HFF-Myc (cell line): Measurements from ENCODE around the gene USP35.

Experiments used
- DNase-seq: peaks from one replicate; pipeline ENCODE4 v3.0.0-alpha.2; 2011; ENCODE audit warnings: low read depth; ENCODE audit errors: extremely low read depth
- H3K4me3 ChIP-seq: replicated peaks from 2 replicates; pipeline ENCODE4 v1.5.1; 2011; ENCODE audit warnings: low read depth, mild to moderate bottlenecking, control low read depth, low read length
- TF ChIP-seq, protein P1 (sequence below): IDR thresholded peaks from 2 replicates; pipeline ENCODE4 v1.5.1; 2012; ENCODE audit warnings: mild to moderate bottlenecking, low read depth, low read length, control low read depth; ENCODE audit errors: missing control alignments

USP35 gene

DNA sequence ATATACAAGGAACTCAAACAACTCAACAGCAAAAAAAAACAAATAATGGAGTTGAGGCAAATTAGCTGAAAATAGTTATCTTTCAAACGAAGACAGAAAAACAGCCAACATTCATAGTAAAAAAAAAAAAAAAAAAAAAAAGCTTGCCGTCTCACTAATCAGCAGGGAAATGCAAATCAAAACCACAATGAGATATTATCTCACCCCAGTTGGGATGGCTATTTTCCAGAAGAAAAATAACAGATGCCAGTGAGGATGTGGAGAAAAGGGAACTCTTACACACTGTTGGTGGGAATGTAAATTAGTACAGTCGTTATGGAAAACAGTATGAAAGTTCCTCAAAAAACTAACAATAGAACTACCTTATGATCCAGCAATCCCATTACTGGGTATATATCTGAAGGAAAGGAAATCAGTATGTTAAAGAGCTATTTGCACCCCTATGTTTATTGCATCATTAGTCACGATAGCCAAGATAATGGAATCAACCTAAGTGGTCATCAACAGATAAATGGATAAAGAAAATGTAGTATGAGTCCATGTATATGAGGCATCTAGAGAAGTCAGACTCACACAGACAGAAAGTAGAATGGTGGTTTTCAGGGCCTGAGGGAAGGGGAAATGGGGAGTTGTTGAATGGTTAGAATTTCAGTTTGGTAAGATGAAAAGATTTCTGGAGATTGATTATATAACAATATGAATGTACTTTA is 56.0 kb downstream of the USP35 start:
- DNase-seq, result no peak
- no peak overlapping the region for H3K4me3 ChIP-seq
- TF ChIP-seq, protein P1, sequence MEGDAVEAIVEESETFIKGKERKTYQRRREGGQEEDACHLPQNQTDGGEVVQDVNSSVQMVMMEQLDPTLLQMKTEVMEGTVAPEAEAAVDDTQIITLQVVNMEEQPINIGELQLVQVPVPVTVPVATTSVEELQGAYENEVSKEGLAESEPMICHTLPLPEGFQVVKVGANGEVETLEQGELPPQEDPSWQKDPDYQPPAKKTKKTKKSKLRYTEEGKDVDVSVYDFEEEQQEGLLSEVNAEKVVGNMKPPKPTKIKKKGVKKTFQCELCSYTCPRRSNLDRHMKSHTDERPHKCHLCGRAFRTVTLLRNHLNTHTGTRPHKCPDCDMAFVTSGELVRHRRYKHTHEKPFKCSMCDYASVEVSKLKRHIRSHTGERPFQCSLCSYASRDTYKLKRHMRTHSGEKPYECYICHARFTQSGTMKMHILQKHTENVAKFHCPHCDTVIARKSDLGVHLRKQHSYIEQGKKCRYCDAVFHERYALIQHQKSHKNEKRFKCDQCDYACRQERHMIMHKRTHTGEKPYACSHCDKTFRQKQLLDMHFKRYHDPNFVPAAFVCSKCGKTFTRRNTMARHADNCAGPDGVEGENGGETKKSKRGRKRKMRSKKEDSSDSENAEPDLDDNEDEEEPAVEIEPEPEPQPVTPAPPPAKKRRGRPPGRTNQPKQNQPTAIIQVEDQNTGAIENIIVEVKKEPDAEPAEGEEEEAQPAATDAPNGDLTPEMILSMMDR, result no peak

- no peak overlapping the region for H3K4me3 ChIP-seq
- DNase-seq, result no peak
- TF ChIP-seq, protein P1, result no peak
Measured at GRCh38 chr11:78248191-78248590, 59.5 kb downstream of the USP35 start.

DNA sequence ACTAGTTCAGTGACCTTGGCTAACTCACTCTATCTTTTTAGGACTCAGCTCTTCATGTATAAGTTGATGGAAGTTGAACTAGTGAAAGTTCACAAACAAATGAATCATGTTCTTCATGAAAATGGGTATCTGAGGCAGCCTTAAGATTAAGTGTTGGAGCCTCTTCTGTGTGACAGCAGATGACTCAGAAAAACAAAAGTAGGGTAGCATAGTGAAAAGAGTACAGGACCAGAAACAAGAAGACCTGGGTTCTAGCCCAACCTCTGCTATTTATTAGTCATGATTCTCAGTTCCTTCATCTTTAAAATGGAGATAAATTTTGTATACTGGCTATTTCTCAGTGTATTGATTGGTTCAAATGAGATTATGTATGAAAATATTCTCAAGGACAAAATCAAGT is 60.2 kb downstream of the USP35 start:
- DNase-seq, result no peak
- TF ChIP-seq, protein P1, result no peak
- H3K4me3 ChIP-seq, result no peak overlapping the region

- no peak overlapping the region for H3K4me3 ChIP-seq
- TF ChIP-seq, protein P1, result no peak
- no peak for DNase-seq
Measured at GRCh38 chr11:78250099-78250498, 61.4 kb downstream of the USP35 start.

DNA sequence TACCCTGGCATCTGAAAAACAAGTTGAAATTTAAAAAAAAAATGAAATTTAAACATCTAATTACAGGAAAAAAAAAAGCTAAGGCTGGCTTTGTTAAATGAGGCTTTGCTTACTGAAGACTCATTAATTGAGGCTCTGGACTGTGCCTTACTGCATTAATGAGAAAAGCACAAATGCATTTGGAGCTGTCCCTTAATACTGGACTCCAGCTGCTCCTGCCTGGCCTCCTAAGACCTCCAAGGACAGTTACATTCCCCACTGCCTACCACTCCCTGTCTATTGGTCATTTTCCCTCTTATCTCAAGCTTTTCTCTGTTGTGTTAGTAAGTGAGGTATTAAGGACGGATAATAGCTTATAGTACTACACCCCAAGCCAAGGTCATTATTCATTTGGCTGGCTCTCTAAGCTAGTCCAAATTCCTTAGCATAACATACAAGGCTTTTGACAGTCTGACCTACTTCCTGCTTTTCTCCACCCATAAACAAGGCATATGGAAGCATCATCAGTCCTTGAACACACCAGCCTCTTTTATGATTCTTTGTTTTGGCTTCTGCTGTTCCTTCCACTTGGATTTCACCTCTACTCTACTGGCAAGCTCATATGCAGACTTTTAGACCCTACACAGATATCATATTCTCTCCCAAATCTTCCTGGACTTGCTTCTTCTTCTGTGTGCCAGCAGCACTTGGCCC is 62.5 kb downstream of the USP35 start:
- TF ChIP-seq, protein P1, result no peak
- no peak for DNase-seq
- H3K4me3 ChIP-seq, result no peak overlapping the region

- TF ChIP-seq, protein P1, result no peak
- DNase-seq, result no peak
- H3K4me3 ChIP-seq, result no peak overlapping the region
Measured at GRCh38 chr11:78253797-78254196, 65.1 kb downstream of the USP35 start.

DNA sequence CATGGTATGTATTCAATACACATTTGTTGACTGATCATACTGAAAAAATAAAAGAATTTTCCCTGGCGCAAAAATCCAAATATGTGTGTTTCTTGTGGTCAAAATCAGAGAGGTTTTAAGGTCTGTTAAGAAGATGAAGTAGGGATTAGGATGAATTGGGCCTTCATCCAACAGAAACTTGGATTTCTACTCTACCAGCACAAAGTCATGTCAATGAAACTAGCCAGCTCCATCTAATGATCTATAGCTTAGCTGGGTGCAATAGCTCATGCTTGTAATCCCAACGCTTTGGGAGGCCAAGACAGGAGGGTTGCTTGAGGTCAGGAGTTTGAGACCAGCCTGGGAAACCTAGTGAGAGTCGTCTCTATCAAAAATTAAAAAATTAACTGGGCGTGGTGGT is 65.5 kb downstream of the USP35 start:
- DNase-seq, result no peak
- H3K4me3 ChIP-seq, result no peak overlapping the region

More for the DNA sequence above, 65.5 kb downstream of the USP35 start:
- TF ChIP-seq, protein P1, result no peak
